ENCODE results near the gene WFIKKN1. TPM values are rescaled to one million over a fixed set of nuclear protein-coding genes. Genes with fewer than 3 reads are reported as not detected.

The WFIKKN1 gene
- total and polyA plus RNA-seq, 2 donors from 2014 or later, result 0.69 to 1.8 TPM

DNA sequence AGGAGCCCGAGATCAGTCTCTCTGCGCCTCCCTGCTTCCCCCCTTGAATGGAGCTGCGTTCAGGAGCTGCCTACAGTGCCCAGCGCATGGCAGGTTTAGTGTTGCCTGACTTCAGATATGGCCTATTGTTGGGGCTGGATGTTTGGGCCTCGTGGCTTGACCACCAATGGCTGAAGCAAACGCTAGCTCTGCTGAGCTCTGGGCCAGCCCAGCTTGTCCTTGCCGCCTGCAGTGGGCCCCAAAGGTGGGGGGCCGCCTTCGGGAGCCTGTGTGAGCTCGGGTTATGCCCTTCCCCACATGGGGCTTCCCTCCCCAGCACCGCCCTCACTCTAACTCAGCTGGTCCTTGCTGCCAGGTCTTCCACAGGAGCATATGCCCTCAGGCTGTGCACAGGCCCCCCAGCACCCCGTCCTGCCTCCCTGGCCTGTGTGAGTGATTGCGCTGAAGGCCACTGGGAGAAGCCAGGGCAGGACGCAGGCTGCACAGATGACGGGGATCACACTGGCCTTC lies 7.3 kb downstream of the WFIKKN1 start:
- Histone ChIP-seq H3K27me3 (ENCODE audit: control insufficient read depth, insufficient read depth, low read length) (no peaks in the 10 kb centered on the region), H3K36me3 (ENCODE audit: control insufficient read depth in 2 of 3, insufficient read depth in 3 of 3, low read length in 3 of 3) (no peaks in the 10 kb centered on the region), H3K9ac (ENCODE audit: low read length in 3 of 3) (no peak overlapping the region), H3K4me3 (ENCODE audit: low read length in 3 of 3) (no peak overlapping the region), H3K27ac (ENCODE audit: low read depth in 2 of 2, low read length in 2 of 2) (peak overlapping the region; percentile 52 to 67), H3K9me3 (ENCODE audit: control insufficient read depth in 2 of 3, insufficient read depth in 1 of 3, low read length in 3 of 3) (no peaks in the 10 kb centered on the region), H3K4me1 (ENCODE audit: control insufficient read depth in 2 of 3, insufficient read depth in 2 of 3, low read depth in 1 of 3, low read length in 3 of 3) (peaks cover 0 to 25% (median 0%) of the 10 kb centered on the region in 3 donors)
- FAIRE-seq (no peak), DNase-seq (no peak)
- TF ChIP-seq, protein P1, sequence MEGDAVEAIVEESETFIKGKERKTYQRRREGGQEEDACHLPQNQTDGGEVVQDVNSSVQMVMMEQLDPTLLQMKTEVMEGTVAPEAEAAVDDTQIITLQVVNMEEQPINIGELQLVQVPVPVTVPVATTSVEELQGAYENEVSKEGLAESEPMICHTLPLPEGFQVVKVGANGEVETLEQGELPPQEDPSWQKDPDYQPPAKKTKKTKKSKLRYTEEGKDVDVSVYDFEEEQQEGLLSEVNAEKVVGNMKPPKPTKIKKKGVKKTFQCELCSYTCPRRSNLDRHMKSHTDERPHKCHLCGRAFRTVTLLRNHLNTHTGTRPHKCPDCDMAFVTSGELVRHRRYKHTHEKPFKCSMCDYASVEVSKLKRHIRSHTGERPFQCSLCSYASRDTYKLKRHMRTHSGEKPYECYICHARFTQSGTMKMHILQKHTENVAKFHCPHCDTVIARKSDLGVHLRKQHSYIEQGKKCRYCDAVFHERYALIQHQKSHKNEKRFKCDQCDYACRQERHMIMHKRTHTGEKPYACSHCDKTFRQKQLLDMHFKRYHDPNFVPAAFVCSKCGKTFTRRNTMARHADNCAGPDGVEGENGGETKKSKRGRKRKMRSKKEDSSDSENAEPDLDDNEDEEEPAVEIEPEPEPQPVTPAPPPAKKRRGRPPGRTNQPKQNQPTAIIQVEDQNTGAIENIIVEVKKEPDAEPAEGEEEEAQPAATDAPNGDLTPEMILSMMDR (IDR thresholded peaks at IDR 0.05; ENCODE audit: borderline replicate concordance, extremely low read depth, insufficient read depth), result no peak
- intact Hi-C loops (cut with DNase I), result no loop called here

DNA sequence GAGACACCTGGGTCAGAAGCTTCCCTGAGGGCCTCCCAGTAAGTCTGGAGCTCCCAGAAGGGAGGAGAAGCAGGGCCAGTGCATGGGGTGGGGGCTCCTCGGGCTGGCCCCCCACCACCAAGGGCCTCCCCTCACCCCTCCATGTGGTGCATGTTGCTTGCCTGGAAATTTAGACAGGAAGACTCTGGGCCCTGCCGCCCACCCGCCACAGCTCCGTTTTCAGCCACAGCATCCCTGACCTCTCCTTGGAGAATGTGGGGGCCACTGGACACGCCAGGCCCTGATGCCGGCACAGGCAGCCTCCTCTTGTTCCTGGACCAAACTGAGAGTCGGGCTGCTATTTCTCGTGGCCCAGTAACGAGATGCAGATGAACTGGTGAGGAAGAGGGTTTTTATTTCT lies 8.1 kb downstream of the WFIKKN1 start:
- Histone ChIP-seq H3K4me3 (ENCODE audit: low read length in 3 of 3) (no peak overlapping the region), H3K36me3 (ENCODE audit: control insufficient read depth in 2 of 3, insufficient read depth in 3 of 3, low read length in 3 of 3) (no peaks in the 10 kb centered on the region), H3K4me1 (ENCODE audit: control insufficient read depth in 2 of 3, insufficient read depth in 2 of 3, low read depth in 1 of 3, low read length in 3 of 3) (peaks cover 0 to 25% (median 0%) of the 10 kb centered on the region in 3 donors), H3K27ac (ENCODE audit: low read depth in 2 of 2, low read length in 2 of 2) (peak overlapping the region; percentile 32 to 52), H3K9me3 (ENCODE audit: control insufficient read depth in 2 of 3, insufficient read depth in 1 of 3, low read length in 3 of 3) (no peaks in the 10 kb centered on the region), H3K9ac (ENCODE audit: low read length in 3 of 3) (no peak overlapping the region), H3K27me3 (ENCODE audit: control insufficient read depth, insufficient read depth, low read length) (no peaks in the 10 kb centered on the region)
- intact Hi-C loops (cut with DNase I), result no loop called here
- no peak for DNase-seq
- TF ChIP-seq, protein P1 (IDR thresholded peaks at IDR 0.05; ENCODE audit: borderline replicate concordance, extremely low read depth, insufficient read depth), result no peak
- no peak for FAIRE-seq

GRCh38 chr16:640614-641013 lies 9.8 kb downstream of the WFIKKN1 start:
- H3K4me1 ChIP-seq (ENCODE audit: control insufficient read depth in 2 of 3, insufficient read depth in 2 of 3, low read depth in 1 of 3, low read length in 3 of 3), result peaks cover 0 to 23% (median 0%) of the 10 kb centered on the region in 3 donors
- no peak for DNase-seq
- TF ChIP-seq, protein P1 (IDR thresholded peaks at IDR 0.05; ENCODE audit: borderline replicate concordance, extremely low read depth, insufficient read depth), result no peak

More at GRCh38 chr16:640614-641013, 9.8 kb downstream of the WFIKKN1 start:
- H3K27ac ChIP-seq (ENCODE audit: low read depth in 2 of 2, low read length in 2 of 2), result peak overlapping the region in 1 of 2 donors; percentile 80
- no peaks in the 10 kb centered on the region for H3K9me3 ChIP-seq (ENCODE audit: control insufficient read depth in 2 of 3, insufficient read depth in 1 of 3, low read length in 3 of 3)
- no peak for FAIRE-seq
- H3K36me3 ChIP-seq (ENCODE audit: control insufficient read depth in 2 of 3, insufficient read depth in 3 of 3, low read length in 3 of 3), result no peaks in the 10 kb centered on the region
- H3K27me3 ChIP-seq (ENCODE audit: control insufficient read depth, insufficient read depth, low read length), result no peaks in the 10 kb centered on the region
- H3K9ac ChIP-seq (ENCODE audit: low read length in 3 of 3), result peak overlapping the region in 1 of 3 donors; percentile 81
- H3K4me3 ChIP-seq (ENCODE audit: low read length in 3 of 3), result no peak overlapping the region
- intact Hi-C loops (cut with DNase I), result no loop called here

All from kidney (tissue), 14 donors.